K562 (cell line): ENCODE data around the gene SLC7A6.

Experiments used
- CREB1 ChIP-seq, 2 experiments: sonication (generic) in 1 of 2; formaldehyde crosslinking in 1 of 2; IDR thresholded peaks; 2 replicates each; pipeline versions ENCODE4 v1.6.1 to v1.8.0; 2012 to 2022; ENCODE audit warnings: inconsistent platforms in 1 of 2, mild to moderate bottlenecking in 1 of 2, missing genetic modification reagents in 1 of 2, moderate library complexity in 1 of 2
- NFIC ChIP-seq: fragments of 450-650 bp; IDR thresholded peaks from 2 replicates; pipeline ENCODE4 v1.6.1; 2017; ENCODE audit warnings: mild to moderate bottlenecking, inconsistent platforms
- POLR2A ChIP-seq: fragments of 450-650 bp; conservative IDR thresholded peaks from 2 replicates; pipeline ENCODE4 v1.6.1; 2016
- RCOR1 ChIP-seq, 2 experiments: IDR thresholded peaks; 2 replicates each; pipeline ENCODE4 v1.6.1; 2012; ENCODE audit warnings: low read depth in 2 of 2, low read length in 2 of 2, borderline replicate concordance in 1 of 2, improper control_type of control experiment in 1 of 2
- RERE ChIP-seq: sonication (generic); formaldehyde crosslinking; IDR thresholded peaks from 2 replicates; pipeline ENCODE4 v1.8.0; 2023; ENCODE audit warnings: missing genetic modification reagents, mild to moderate bottlenecking, borderline replicate concordance
- REST ChIP-seq, 2 experiments: fragments of 450-650 bp; formaldehyde crosslinking in 1 of 2; IDR thresholded peaks; 2 replicates each; pipeline versions ENCODE4 v1.4.0 to v1.6.1; 2014 to 2020; ENCODE audit warnings: mild to moderate bottlenecking in 2 of 2, borderline replicate concordance in 1 of 2, low read depth in 1 of 2
- SIN3A ChIP-seq, 2 experiments: fragments of 150-350 bp in 1 of 2; IDR thresholded peaks; 2 replicates each; pipeline ENCODE4 v1.6.1; 2011 to 2016; ENCODE audit warnings: borderline replicate concordance in 2 of 2, low read depth in 2 of 2, low read length in 2 of 2, mild to moderate bottlenecking in 2 of 2, moderate library complexity in 2 of 2; ENCODE audit not compliant: control insufficient read depth in 1 of 2
- SIRT6 ChIP-seq: IDR thresholded peaks from one replicate; pipeline ENCODE4 v1.6.1; 2012; ENCODE audit warnings: low read depth, mild to moderate bottlenecking, control low read depth, inconsistent platforms, low read length, moderate library complexity
- SMAD4 ChIP-seq: fragments of 250-450 bp; sonication (Bioruptor Pico); conservative IDR thresholded peaks from 2 replicates; pipeline ENCODE4 v1.8.0; 2021; ENCODE audit warnings: inconsistent platforms, mild to moderate bottlenecking, moderate library complexity
- SMC3 ChIP-seq: conservative IDR thresholded peaks from 2 replicates; pipeline ENCODE4 v1.6.1; 2011; ENCODE audit warnings: low read depth, low read length, improper control_type of control experiment; ENCODE audit not compliant: insufficient read depth
- ZBTB11 ChIP-seq, 3 experiments: fragments of 200-800 bp in 1 of 3; fragments of 250-450 bp in 1 of 3; fragments of 450-650 bp in 1 of 3; sonication (Bioruptor Pico) in 1 of 3; sonication (Bioruptor generic) in 1 of 3; formaldehyde crosslinking in 1 of 3; IDR thresholded peaks; 2 replicates each; pipeline versions ENCODE4 v1.6.1 to v1.8.0; 2016 to 2022; ENCODE audit warnings: mild to moderate bottlenecking in 2 of 3, missing genetic modification characterization in 2 of 3, missing compliant biosample characterization in 1 of 3, moderate library complexity in 1 of 3
- ZBTB33 ChIP-seq: sonication (generic); formaldehyde crosslinking; IDR thresholded peaks from 2 replicates; pipeline ENCODE4 v1.8.1; 2023; ENCODE audit warnings: mild to moderate bottlenecking, missing genetic modification reagents
- ZNF395 ChIP-seq: fragments of 200-800 bp; sonication (Bioruptor generic); IDR thresholded peaks from 2 replicates; pipeline ENCODE4 v1.6.1; 2017; ENCODE audit warnings: missing genetic modification characterization, missing compliant biosample characterization

GRCh38 chr16:68273459-68273858 is 9.1 kb downstream of the SLC7A6 start:
- no peak for TF ChIP-seq SMC3
- TF ChIP-seq ZBTB11 (CRISPR knock-in tag; IDR thresholded peaks at IDR 0.05), result no peak
- no peak for TF ChIP-seq ZNF395 (CRISPR knock-in tag)
- TF ChIP-seq NFIC, result no peak
- TF ChIP-seq SMAD4 (CRISPR knock-in tag), result no peak
- TF ChIP-seq REST (IDR thresholded peaks at IDR 0.05; ENCODE audit: borderline replicate concordance), result no peak
- TF ChIP-seq REST (CRISPR knock-in tag; IDR thresholded peaks at IDR 0.05; ENCODE audit: low read depth), result no peak
- no peak for TF ChIP-seq CREB1 (IDR thresholded peaks at IDR 0.05)
- no peak for TF ChIP-seq CREB1 (CRISPR knock-in tag; IDR thresholded peaks at IDR 0.05)
- no peak for TF ChIP-seq ZBTB33
- no peak for TF ChIP-seq RERE (CRISPR knock-in tag)
- no peak for TF ChIP-seq POLR2A
- no peak for TF ChIP-seq RCOR1 (IDR thresholded peaks at IDR 0.05; ENCODE audit: borderline replicate concordance in 1 of 2, low read depth in 2 of 2, low read length in 2 of 2)
- no peak for TF ChIP-seq SIRT6
- TF ChIP-seq SIN3A (IDR thresholded peaks at IDR 0.05; ENCODE audit: borderline replicate concordance in 2 of 2, control insufficient read depth in 1 of 2, low read depth in 2 of 2, low read length in 2 of 2), result no peak
